HEK293 (cell line): ENCODE results near the gene SH3BP4.

Experiments used
- CTCF ChIA-PET: fragments of 350-600 bp; formaldehyde crosslinking; extraction: SDS; loops from one replicate; lab custom pipeline; 2021; ENCODE audit warnings: antibody characterized with exemption; lab: Yijun Ruan, JAX
- POLR2A ChIA-PET: fragments of 300-600 bp; formaldehyde crosslinking; extraction: SDS; loops from one replicate; lab custom pipeline; 2020; ENCODE audit warnings: antibody characterized with exemption, inconsistent platforms; lab: Yijun Ruan, JAX
- H3K27ac ChIP-seq: fragments of 200-500 bp; sonication (Bioruptor generic); 2 replicates; pipeline ENCODE4 v1.5.1; 2014; ENCODE audit warnings: low read depth, low read length, control low read depth, inconsistent platforms; ENCODE audit errors: extremely low read depth
- H3K36me3 ChIP-seq, 2 experiments: fragments of 200-500 bp in 1 of 2; sonication (Bioruptor generic) in 1 of 2; 1 replicate in 1 of 2; 2 replicates in 1 of 2; pipeline ENCODE4 v1.5.1; 2014 to 2017; ENCODE audit warnings: inconsistent platforms in 2 of 2, low read length in 2 of 2; ENCODE audit not compliant: control insufficient read depth in 2 of 2, insufficient read depth in 1 of 2
- H3K4me1 ChIP-seq: fragments of 200-500 bp; sonication (Bioruptor generic); 2 replicates; pipeline ENCODE4 v1.5.1; 2014; ENCODE audit warnings: mild to moderate bottlenecking, low read length, inconsistent platforms; ENCODE audit not compliant: control insufficient read depth, insufficient read depth
- H3K4me3 ChIP-seq: 2 replicates; pipeline ENCODE4 v1.5.1; 2011; ENCODE audit warnings: low read depth, mild to moderate bottlenecking, control low read depth, low read length, moderate library complexity
- H3K9me3 ChIP-seq: fragments of 200-500 bp; sonication (Bioruptor generic); 2 replicates; pipeline ENCODE4 v1.5.1; 2014; ENCODE audit warnings: low read depth, low read length, inconsistent platforms; ENCODE audit not compliant: control insufficient read depth, insufficient read depth
- FEZF1 ChIP-seq: fragments of 450-650 bp; formaldehyde crosslinking; IDR thresholded peaks from 2 replicates; pipeline ENCODE4 v1.5.1; 2016; ENCODE audit warnings: missing biosample characterization, missing genetic modification characterization
- HOXA7 ChIP-seq: sonication (generic); formaldehyde crosslinking; IDR thresholded peaks from 2 replicates; pipeline ENCODE4 v1.8.1; 2022; ENCODE audit warnings: missing genetic modification reagents, borderline replicate concordance
- KLF8 ChIP-seq: fragments of 450-650 bp; formaldehyde crosslinking; IDR thresholded peaks from 2 replicates; pipeline ENCODE4 v1.5.1; 2016; ENCODE audit warnings: missing biosample characterization, missing genetic modification characterization
- ZBTB17 ChIP-seq: fragments of 450-650 bp; formaldehyde crosslinking; IDR thresholded peaks from 2 replicates; pipeline ENCODE4 v1.5.1; 2016; ENCODE audit warnings: missing biosample characterization, missing genetic modification characterization
- ZFHX2 ChIP-seq: fragments of 450-650 bp; formaldehyde crosslinking; conservative IDR thresholded peaks from 2 replicates; pipeline ENCODE4 v1.5.1; 2016; ENCODE audit warnings: missing biosample characterization, missing genetic modification characterization
- ZNF132 ChIP-seq: fragments of 450-650 bp; formaldehyde crosslinking; IDR thresholded peaks from 2 replicates; pipeline ENCODE4 v1.5.1; 2017; ENCODE audit warnings: missing biosample characterization, missing genetic modification characterization, borderline replicate concordance
- ZNF223 ChIP-seq: fragments of 450-650 bp; formaldehyde crosslinking; IDR thresholded peaks from 2 replicates; pipeline ENCODE4 v1.5.1; 2016; ENCODE audit warnings: missing biosample characterization, missing genetic modification characterization
- ZNF23 ChIP-seq: fragments of 450-650 bp; formaldehyde crosslinking; IDR thresholded peaks from 2 replicates; pipeline ENCODE4 v1.5.1; 2016; ENCODE audit warnings: missing biosample characterization, missing genetic modification characterization, borderline replicate concordance
- ZNF239 ChIP-seq: fragments of 450-650 bp; formaldehyde crosslinking; IDR thresholded peaks from 2 replicates; pipeline ENCODE4 v1.5.1; 2016; ENCODE audit warnings: missing biosample characterization, missing genetic modification characterization
- ZNF433 ChIP-seq: fragments of 450-650 bp; formaldehyde crosslinking; IDR thresholded peaks from 2 replicates; pipeline ENCODE4 v1.5.1; 2016; ENCODE audit warnings: missing biosample characterization, missing genetic modification characterization, low read depth
- ZNF48 ChIP-seq: fragments of 450-650 bp; formaldehyde crosslinking; IDR thresholded peaks from 2 replicates; pipeline ENCODE4 v1.5.1; 2016; ENCODE audit warnings: missing biosample characterization, missing genetic modification characterization
- ZNF510 ChIP-seq: fragments of 450-650 bp; formaldehyde crosslinking; IDR thresholded peaks from 2 replicates; pipeline ENCODE4 v1.5.1; 2018; ENCODE audit warnings: mild to moderate bottlenecking, missing genetic modification characterization, missing biosample characterization; ENCODE audit not compliant: insufficient replicate concordance
- ZNF560 ChIP-seq: fragments of 450-650 bp; formaldehyde crosslinking; IDR thresholded peaks from 2 replicates; pipeline ENCODE4 v1.5.1; 2017; ENCODE audit warnings: missing biosample characterization, missing genetic modification characterization, borderline replicate concordance
- ZNF623 ChIP-seq: fragments of 450-650 bp; formaldehyde crosslinking; IDR thresholded peaks from 2 replicates; pipeline ENCODE4 v1.5.1; 2016; ENCODE audit warnings: missing biosample characterization, missing genetic modification characterization
- ZNF664 ChIP-seq: fragments of 450-650 bp; formaldehyde crosslinking; IDR thresholded peaks from 2 replicates; pipeline ENCODE4 v1.5.1; 2016; ENCODE audit warnings: missing biosample characterization, missing genetic modification characterization
- ZNF792 ChIP-seq: fragments of 450-650 bp; formaldehyde crosslinking; IDR thresholded peaks from 2 replicates; pipeline ENCODE4 v1.5.1; 2016; ENCODE audit warnings: missing biosample characterization, missing genetic modification characterization
- TF ChIP-seq, protein P1 (sequence below): fragments of 450-650 bp; formaldehyde crosslinking; IDR thresholded peaks from 2 replicates; pipeline ENCODE4 v1.5.1; 2016; ENCODE audit warnings: missing biosample characterization, missing genetic modification characterization
- TF ChIP-seq, protein P2 (sequence below): fragments of 450-650 bp; formaldehyde crosslinking; IDR thresholded peaks from 2 replicates; pipeline ENCODE4 v1.5.1; 2016; ENCODE audit warnings: missing biosample characterization, missing genetic modification characterization
- TF ChIP-seq, protein P3 (sequence below): fragments of 450-650 bp; formaldehyde crosslinking; IDR thresholded peaks from 2 replicates; pipeline ENCODE4 v1.5.1; 2016; ENCODE audit warnings: missing biosample characterization, missing genetic modification characterization
- TF ChIP-seq, protein P4 (sequence below): fragments of 450-650 bp; formaldehyde crosslinking; IDR thresholded peaks from 2 replicates; pipeline ENCODE4 v1.5.1; 2016; ENCODE audit warnings: missing biosample characterization, missing genetic modification characterization

SH3BP4 gene

DNA sequence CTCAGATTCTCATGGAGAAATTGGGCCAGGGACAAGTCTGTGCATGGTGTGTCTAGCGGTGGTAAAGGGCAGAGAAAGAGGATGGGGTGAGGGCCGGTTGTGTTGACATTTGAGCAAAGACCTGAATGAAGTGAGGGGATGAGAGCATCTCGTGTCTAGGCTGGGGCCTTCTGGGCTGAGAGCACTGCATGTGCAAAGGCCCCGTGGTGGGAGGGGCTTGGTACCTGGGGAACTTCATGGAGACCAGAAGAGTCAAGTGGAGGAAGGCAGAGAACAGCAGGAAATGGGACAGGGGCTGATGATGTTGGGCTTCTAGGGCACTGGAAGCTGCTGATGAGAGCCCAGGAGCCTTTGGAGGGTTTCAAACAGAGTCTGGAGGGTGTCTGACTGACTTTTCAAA is 76.8 kb downstream of the SH3BP4 start:
- ChIA-PET CTCF (no interaction called here), POLR2A (no interaction called here)
- Histone ChIP-seq H3K4me3 (no peak overlapping the region), H3K36me3 (no peaks in the 10 kb centered on the region), H3K4me1 (peaks cover 9% of the 10 kb centered on the region), H3K27ac (no peak overlapping the region), H3K9me3 (no peaks in the 10 kb centered on the region)
- TF ChIP-seq ZNF623 (tag by site-specific recombination) = peak; percentile 89
- no peak for TF ChIP-seq ZNF433 (tag by site-specific recombination)

DNA sequence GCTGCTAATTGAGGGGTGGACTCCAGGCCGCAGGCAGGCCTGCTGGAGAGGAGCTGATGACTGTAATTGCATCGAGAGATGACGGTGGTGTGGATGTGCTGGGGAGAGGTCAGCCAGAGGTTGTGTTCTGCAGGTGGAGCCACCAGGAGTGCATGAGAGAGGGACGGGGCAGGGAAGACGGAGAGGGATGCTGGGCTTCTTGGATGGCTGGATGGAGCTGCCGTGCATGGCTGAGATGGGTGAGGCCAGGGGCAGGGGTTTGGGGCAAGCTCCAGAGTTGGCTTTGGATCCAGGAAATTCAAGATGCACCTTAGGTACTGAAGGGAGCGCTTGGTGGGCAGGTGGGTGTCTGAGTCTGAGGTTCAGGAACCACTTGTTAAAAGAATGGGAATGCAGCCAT is 77.2 kb downstream of the SH3BP4 start:
- H3K27ac ChIP-seq = no peak overlapping the region
- TF ChIP-seq ZFHX2 (tag by site-specific recombination) (no peak), ZNF48 (tag by site-specific recombination) (no peak), ZNF23 (tag by site-specific recombination) (no peak), ZNF223 (tag by site-specific recombination) (no peak), ZNF664 (tag by site-specific recombination) (no peak), ZNF132 (no peak), ZNF510 (tag by site-specific recombination) (no peak), HOXA7 (CRISPR knock-in tag) (no peak), ZNF239 (tag by site-specific recombination) (no peak), ZNF560 (tag by site-specific recombination) (no peak), FEZF1 (no peak), ZBTB17 (tag by site-specific recombination) (no peak), KLF8 (no peak), ZNF433 (tag by site-specific recombination) (no peak), ZNF792 (no peak)
- TF ChIP-seq, protein P1, sequence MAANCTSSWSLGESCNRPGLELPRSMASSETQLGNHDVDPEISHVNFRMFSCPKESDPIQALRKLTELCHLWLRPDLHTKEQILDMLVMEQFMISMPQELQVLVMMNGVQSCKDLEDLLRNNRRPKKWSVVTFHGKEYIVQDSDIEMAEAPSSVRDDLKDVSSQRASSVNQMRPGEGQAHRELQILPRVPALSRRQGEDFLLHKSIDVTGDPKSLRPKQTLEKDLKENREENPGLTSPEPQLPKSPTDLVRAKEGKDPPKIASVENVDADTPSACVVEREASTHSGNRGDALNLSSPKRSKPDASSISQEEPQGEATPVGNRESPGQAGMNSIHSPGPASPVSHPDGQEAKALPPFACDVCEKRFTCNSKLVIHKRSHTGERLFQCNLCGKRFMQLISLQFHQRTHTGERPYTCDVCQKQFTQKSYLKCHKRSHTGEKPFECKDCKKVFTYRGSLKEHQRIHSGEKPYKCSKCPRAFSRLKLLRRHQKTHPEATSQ (tag by site-specific recombination) = no peak
- TF ChIP-seq, protein P2, sequence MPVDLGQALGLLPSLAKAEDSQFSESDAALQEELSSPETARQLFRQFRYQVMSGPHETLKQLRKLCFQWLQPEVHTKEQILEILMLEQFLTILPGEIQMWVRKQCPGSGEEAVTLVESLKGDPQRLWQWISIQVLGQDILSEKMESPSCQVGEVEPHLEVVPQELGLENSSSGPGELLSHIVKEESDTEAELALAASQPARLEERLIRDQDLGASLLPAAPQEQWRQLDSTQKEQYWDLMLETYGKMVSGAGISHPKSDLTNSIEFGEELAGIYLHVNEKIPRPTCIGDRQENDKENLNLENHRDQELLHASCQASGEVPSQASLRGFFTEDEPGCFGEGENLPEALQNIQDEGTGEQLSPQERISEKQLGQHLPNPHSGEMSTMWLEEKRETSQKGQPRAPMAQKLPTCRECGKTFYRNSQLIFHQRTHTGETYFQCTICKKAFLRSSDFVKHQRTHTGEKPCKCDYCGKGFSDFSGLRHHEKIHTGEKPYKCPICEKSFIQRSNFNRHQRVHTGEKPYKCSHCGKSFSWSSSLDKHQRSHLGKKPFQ (tag by site-specific recombination) = no peak
- TF ChIP-seq, protein P3, sequence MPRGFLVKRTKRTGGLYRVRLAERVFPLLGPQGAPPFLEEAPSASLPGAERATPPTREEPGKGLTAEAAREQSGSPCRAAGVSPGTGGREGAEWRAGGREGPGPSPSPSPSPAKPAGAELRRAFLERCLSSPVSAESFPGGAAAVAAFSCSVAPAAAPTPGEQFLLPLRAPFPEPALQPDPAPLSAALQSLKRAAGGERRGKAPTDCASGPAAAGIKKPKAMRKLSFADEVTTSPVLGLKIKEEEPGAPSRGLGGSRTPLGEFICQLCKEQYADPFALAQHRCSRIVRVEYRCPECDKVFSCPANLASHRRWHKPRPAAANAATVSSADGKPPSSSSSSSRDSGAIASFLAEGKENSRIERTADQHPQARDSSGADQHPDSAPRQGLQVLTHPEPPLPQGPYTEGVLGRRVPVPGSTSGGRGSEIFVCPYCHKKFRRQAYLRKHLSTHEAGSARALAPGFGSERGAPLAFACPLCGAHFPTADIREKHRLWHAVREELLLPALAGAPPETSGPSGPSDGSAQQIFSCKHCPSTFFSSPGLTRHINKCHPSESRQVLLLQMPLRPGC (tag by site-specific recombination) = no peak
- TF ChIP-seq, protein P4, sequence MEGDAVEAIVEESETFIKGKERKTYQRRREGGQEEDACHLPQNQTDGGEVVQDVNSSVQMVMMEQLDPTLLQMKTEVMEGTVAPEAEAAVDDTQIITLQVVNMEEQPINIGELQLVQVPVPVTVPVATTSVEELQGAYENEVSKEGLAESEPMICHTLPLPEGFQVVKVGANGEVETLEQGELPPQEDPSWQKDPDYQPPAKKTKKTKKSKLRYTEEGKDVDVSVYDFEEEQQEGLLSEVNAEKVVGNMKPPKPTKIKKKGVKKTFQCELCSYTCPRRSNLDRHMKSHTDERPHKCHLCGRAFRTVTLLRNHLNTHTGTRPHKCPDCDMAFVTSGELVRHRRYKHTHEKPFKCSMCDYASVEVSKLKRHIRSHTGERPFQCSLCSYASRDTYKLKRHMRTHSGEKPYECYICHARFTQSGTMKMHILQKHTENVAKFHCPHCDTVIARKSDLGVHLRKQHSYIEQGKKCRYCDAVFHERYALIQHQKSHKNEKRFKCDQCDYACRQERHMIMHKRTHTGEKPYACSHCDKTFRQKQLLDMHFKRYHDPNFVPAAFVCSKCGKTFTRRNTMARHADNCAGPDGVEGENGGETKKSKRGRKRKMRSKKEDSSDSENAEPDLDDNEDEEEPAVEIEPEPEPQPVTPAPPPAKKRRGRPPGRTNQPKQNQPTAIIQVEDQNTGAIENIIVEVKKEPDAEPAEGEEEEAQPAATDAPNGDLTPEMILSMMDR (tag by site-specific recombination) = no peak
- ChIA-PET POLR2A (no interaction called here), CTCF (no interaction called here)
- H3K36me3 ChIP-seq = no peaks in the 10 kb centered on the region
- peaks cover 7% of the 10 kb centered on the region for H3K4me1 ChIP-seq
- H3K4me3 ChIP-seq = no peak overlapping the region
- H3K9me3 ChIP-seq = no peaks in the 10 kb centered on the region
